B cell (primary cell): ENCODE data around the gene FOXO4. TPM values are rescaled to one million over a fixed set of nuclear protein-coding genes. Genes with fewer than 3 reads are reported as not detected.

ENCODE experiments used
- ATAC-seq: fragments of 200-7000 bp; cut with Tn5 transposase; one replicate; pipeline ENCODE4 v1.10.0; 2021; ENCODE audit warnings: low read depth, mild to moderate bottlenecking, moderate number of reproducible peaks, moderate library complexity
- CTCF ChIA-PET: fragments of 350-600 bp; sonication (Branson Sonifier 250); formaldehyde crosslinking; loops from one replicate; lab custom pipeline; 2021; ENCODE audit warnings: antibody characterized with exemption, inconsistent platforms; lab: Charles Lee
- POLR2A ChIA-PET: fragments of 350-600 bp; sonication (Branson Sonifier 250); formaldehyde crosslinking; loops from one replicate; lab custom pipeline; 2021; ENCODE audit warnings: antibody characterized with exemption; lab: Charles Lee
- DNase-seq: peaks from one replicate; pipeline ENCODE4 v3.0.0; 2013
- H2AFZ ChIP-seq: 2 replicates; pipeline ENCODE4 v1.6.1; 2012; ENCODE audit warnings: mild to moderate bottlenecking, low read depth, low read length; ENCODE audit not compliant: insufficient read depth, poor library complexity, severe bottlenecking
- H3K27ac ChIP-seq, 2 donors: 1 replicate in 1 of 2; 2 replicates in 1 of 2; pipeline ENCODE4 v1.5.1; 2012 to 2013; ENCODE audit warnings: low read length in 2 of 2, mild to moderate bottlenecking in 2 of 2, moderate library complexity in 1 of 2
- H3K27me3 ChIP-seq, 4 experiments: fragments of 200-600 bp in 1 of 4; sonication (generic) in 1 of 4; replicated peaks in 1 of 4; 1 replicate in 2 of 4; 2 replicates in 2 of 4; pipeline versions ENCODE4 v1.6.1 to v1.7.0; 2013 to 2016; ENCODE audit warnings: low read length in 3 of 4, mild to moderate bottlenecking in 2 of 4, mixed read lengths in 1 of 4, moderate library complexity in 1 of 4; ENCODE audit not compliant: insufficient read depth in 4 of 4, control insufficient read depth in 3 of 4; ENCODE audit errors: control extremely low read depth in 1 of 4
- H3K36me3 ChIP-seq, 2 experiments: replicated peaks in 1 of 2; 1 replicate in 1 of 2; 2 replicates in 1 of 2; pipeline versions ENCODE4 v1.6.1 to v1.7.1; 2013; ENCODE audit warnings: low read length in 1 of 2; ENCODE audit not compliant: insufficient read depth in 2 of 2, control insufficient read depth in 1 of 2; ENCODE audit errors: control extremely low read depth in 1 of 2, extremely low read depth in 1 of 2
- H3K4me1 ChIP-seq, 2 donors: fragments of 200-600 bp in 1 of 2; sonication (generic) in 1 of 2; 1 replicate in 1 of 2; 2 replicates in 1 of 2; pipeline versions ENCODE4 v1.5.1 to v1.6.1; 2013 to 2017; ENCODE audit warnings: low read length in 2 of 2; ENCODE audit not compliant: control insufficient read depth in 2 of 2, insufficient read depth in 2 of 2
- H3K4me2 ChIP-seq: replicated peaks from 2 replicates; pipeline ENCODE3; 2012; ENCODE audit warnings: mild to moderate bottlenecking, low read depth, low read length; ENCODE audit not compliant: poor library complexity, severe bottlenecking
- H3K4me3 ChIP-seq, 5 experiments: fragments of 200-600 bp in 1 of 5; sonication (generic) in 1 of 5; 1 replicate in 3 of 5; 2 replicates in 2 of 5; pipeline versions ENCODE4 v1.5.1 to v1.7.0; 2011 to 2016; ENCODE audit warnings: low read length in 4 of 5, mild to moderate bottlenecking in 4 of 5, low read depth in 2 of 5, control low read depth in 1 of 5, moderate library complexity in 1 of 5; ENCODE audit not compliant: insufficient read depth in 1 of 5; ENCODE audit errors: control extremely low read depth in 1 of 5, extremely low read depth in 1 of 5
- H3K79me2 ChIP-seq: fragments of 200-600 bp; sonication (generic); one replicate; pipeline ENCODE4 v1.6.0; 2016; ENCODE audit warnings: low read length; ENCODE audit not compliant: control insufficient read depth, insufficient read depth
- H3K9ac ChIP-seq: fragments of 200-600 bp; sonication (generic); 2 replicates; pipeline ENCODE4 v1.6.1; 2017; ENCODE audit warnings: mild to moderate bottlenecking, low read length, moderate library complexity
- H3K9me3 ChIP-seq, 3 donors: one replicate each; pipeline versions ENCODE4 v1.6.1 to v1.7.1; 2013; ENCODE audit warnings: low read length in 2 of 3; ENCODE audit not compliant: control insufficient read depth in 2 of 3, insufficient read depth in 1 of 3; ENCODE audit errors: control extremely low read depth in 1 of 3
- H4K20me1 ChIP-seq: 2 replicates; pipeline ENCODE4 v1.6.0; 2012; ENCODE audit warnings: mild to moderate bottlenecking, low read length; ENCODE audit not compliant: insufficient read depth, control insufficient read depth, poor library complexity, severe bottlenecking
- H3K27ac Mint-ChIP-seq: one replicate; pipeline ENCODE4 v1.8.0; 2021; ENCODE audit warnings: mixed read lengths
- H3K27me3 Mint-ChIP-seq: one replicate; pipeline ENCODE4 v1.8.0; 2021; ENCODE audit warnings: mixed read lengths
- H3K4me1 Mint-ChIP-seq: one replicate; pipeline ENCODE4 v1.8.0; 2021; ENCODE audit warnings: mixed read lengths
- H3K4me3 Mint-ChIP-seq: one replicate; pipeline ENCODE4 v1.8.0; 2021; ENCODE audit warnings: mixed read lengths
- H3K9me3 Mint-ChIP-seq: one replicate; pipeline ENCODE4 v1.8.0; 2022; ENCODE audit warnings: mixed read lengths; ENCODE audit not compliant: insufficient read depth
- EZH2 ChIP-seq: IDR thresholded peaks from 2 replicates; pipeline ENCODE4 v1.6.1; 2012; ENCODE audit warnings: borderline replicate concordance, low read depth, mild to moderate bottlenecking, moderate library complexity, low read length; ENCODE audit not compliant: insufficient read depth, poor library complexity, severe bottlenecking
- WGBS: methylation state at CpG from one replicate; pipeline ENCODE4 v1.1.5; 2013; ENCODE audit warnings: missing lambda C conversion rate; ENCODE audit not compliant: insufficient coverage; 5-methylcytosine and 5-hydroxymethylcytosine counted together
- intact Hi-C: fragments of 100-400 bp; cut with micrococcal nuclease; formaldehyde crosslinking; loops from one replicate; pipeline ENCODE4 v1.10.0; 2022
- polyA plus RNA-seq: library from polyadenylated mRNA; depleted of rRNA; stranded (reverse); fragments of >200 nt; gene quantifications from 2 replicates; pipeline ENCODE4 v1.2.3, GENCODE V29; 2012
- total RNA-seq, 2 donors: library from RNA; stranded (reverse); fragments of 120-200 nt in 1 of 2; gene quantifications; 1 replicate in 1 of 2; 2 replicates in 1 of 2; pipeline versions ENCODE4 v1.2.3 to v1.2.4, GENCODE V29; 2013 to 2022
- TF ChIP-seq, protein P1 (sequence below): fragments of 200-600 bp; IDR thresholded peaks from one replicate; pipeline ENCODE4 v1.8.0; 2022; ENCODE audit warnings: antibody characterized with exemption, mild to moderate bottlenecking

FOXO4 gene
- total and polyA plus RNA-seq, 2 donors (not counting 1 experiment from before 2014, with no cell fraction given) = 13.4 to 41.4 TPM

DNA sequence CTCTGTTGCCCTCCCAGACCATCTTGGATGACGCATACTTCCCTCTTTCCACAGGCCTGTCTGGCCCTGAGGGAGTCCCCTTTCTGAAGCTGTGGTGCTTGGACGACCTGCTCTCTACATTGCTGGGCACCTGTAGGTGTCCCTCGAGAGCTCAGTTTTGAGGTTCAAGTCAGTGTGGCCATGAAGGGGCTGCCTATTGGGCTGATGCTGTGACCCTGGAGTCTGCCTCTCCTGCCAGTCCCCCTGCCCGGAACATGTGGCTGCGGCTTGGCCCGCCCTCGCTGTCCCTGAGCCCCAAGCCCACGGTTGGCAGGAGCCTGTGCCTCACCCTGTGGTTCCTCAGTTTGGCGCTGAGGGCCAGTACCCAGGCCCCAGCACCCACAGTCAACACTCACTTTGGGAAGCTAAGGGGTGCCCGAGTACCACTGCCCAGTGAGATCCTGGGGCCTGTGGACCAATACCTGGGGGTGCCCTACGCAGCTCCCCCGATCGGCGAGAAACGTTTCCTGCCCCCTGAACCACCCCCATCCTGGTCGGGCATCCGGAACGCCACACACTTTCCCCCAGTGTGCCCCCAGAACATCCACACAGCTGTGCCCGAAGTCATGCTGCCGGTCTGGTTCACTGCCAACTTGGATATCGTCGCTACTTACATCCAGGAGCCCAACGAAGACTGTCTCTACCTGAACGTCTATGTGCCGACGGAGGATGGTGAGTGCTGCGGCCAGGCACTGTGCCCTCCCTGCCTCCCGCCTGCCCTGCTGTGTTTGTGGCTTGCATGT is 52.0 kb downstream of the FOXO4 start:
- H3K27me3 Mint-ChIP-seq = no peaks in the 10 kb centered on the region
- Histone ChIP-seq H3K36me3 (peaks cover 0 to 4% of the 10 kb centered on the region in 2 experiments), H3K4me2 (no peak overlapping the region), H3K79me2 (no peaks in the 10 kb centered on the region), H3K27ac (no peak overlapping the region), H3K4me3 (no peak overlapping the region), H3K9me3 (no peaks in the 10 kb centered on the region), H2AFZ (no peak overlapping the region), H3K9ac (no peak overlapping the region), H4K20me1 (no peaks in the 10 kb centered on the region), H3K27me3 (no peaks in the 10 kb centered on the region), H3K4me1 (peaks cover 8 to 11% of the 10 kb centered on the region in 2 donors)
- no peak for TF ChIP-seq EZH2
- TF ChIP-seq, protein P1, sequence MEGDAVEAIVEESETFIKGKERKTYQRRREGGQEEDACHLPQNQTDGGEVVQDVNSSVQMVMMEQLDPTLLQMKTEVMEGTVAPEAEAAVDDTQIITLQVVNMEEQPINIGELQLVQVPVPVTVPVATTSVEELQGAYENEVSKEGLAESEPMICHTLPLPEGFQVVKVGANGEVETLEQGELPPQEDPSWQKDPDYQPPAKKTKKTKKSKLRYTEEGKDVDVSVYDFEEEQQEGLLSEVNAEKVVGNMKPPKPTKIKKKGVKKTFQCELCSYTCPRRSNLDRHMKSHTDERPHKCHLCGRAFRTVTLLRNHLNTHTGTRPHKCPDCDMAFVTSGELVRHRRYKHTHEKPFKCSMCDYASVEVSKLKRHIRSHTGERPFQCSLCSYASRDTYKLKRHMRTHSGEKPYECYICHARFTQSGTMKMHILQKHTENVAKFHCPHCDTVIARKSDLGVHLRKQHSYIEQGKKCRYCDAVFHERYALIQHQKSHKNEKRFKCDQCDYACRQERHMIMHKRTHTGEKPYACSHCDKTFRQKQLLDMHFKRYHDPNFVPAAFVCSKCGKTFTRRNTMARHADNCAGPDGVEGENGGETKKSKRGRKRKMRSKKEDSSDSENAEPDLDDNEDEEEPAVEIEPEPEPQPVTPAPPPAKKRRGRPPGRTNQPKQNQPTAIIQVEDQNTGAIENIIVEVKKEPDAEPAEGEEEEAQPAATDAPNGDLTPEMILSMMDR = no peak
- intact Hi-C loops = no loop called here
- DNase-seq = no peak
- POLR2A ChIA-PET = interaction anchor here (1.0 kb wide), 1 partner anchor 29 kb away, joined by 5 read pairs; the partner anchor contains the start of gene MED12
- WGBS = 83% methylated on average over 15 of the region's 28 CpGs
- no peak overlapping the region for H3K27ac Mint-ChIP-seq
- H3K4me1 Mint-ChIP-seq = peaks cover 17% of the 10 kb centered on the region
- H3K4me3 Mint-ChIP-seq = no peak overlapping the region
- ATAC-seq = no peak
- H3K9me3 Mint-ChIP-seq = no peaks in the 10 kb centered on the region
- CTCF ChIA-PET = no interaction called here

DNA sequence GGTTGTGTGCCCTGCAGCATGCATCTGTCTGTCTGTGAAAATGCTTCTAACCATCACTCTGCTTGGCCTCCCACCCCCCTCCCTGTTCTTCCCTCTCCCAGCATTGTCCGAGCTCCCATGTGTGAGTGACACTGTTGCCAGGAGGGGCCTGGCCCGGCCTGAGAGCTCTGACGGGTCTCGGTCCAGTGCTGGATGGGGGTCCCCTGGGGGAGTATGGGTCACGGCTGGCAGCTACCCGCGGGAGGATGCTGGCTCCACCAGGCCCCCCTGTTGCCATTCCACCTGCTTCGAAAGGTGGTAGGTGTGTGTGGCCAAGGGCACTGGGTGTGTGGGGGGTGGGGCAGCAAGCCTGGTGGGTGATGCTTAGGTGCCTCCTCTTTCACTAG is 52.6 kb downstream of the FOXO4 start:
- Histone ChIP-seq H3K9me3 (no peaks in the 10 kb centered on the region), H3K4me2 (no peak overlapping the region), H3K4me3 (no peak overlapping the region), H3K9ac (no peak overlapping the region), H3K79me2 (no peaks in the 10 kb centered on the region), H3K4me1 (peaks cover 8 to 11% of the 10 kb centered on the region in 2 donors), H2AFZ (no peak overlapping the region), H4K20me1 (no peaks in the 10 kb centered on the region), H3K36me3 (peaks cover 0 to 4% of the 10 kb centered on the region in 2 experiments), H3K27ac (no peak overlapping the region), H3K27me3 (no peaks in the 10 kb centered on the region)
- H3K4me1 Mint-ChIP-seq = peaks cover 17% of the 10 kb centered on the region
- intact Hi-C loops = no loop called here
- TF ChIP-seq, protein P1 = no peak
- TF ChIP-seq EZH2 = no peak
- POLR2A ChIA-PET = no interaction called here
- no peak for ATAC-seq
- no peak for DNase-seq
- CTCF ChIA-PET = no interaction called here
- no CpG with 5 or more reads among the region's 8 CpGs for WGBS
- H3K27ac Mint-ChIP-seq = no peak overlapping the region
- no peak overlapping the region for H3K4me3 Mint-ChIP-seq
- H3K27me3 Mint-ChIP-seq = no peaks in the 10 kb centered on the region
- H3K9me3 Mint-ChIP-seq = no peaks in the 10 kb centered on the region
